Measurements from ENCODE around the gene MRPL17. TPM values are rescaled to one million over a fixed set of nuclear protein-coding genes. Genes with fewer than 3 reads are reported as not detected.

The MRPL17 gene
- total RNA-seq, 4 donors from 2014 or later = 18.9 to 31.8 (median 26.1) TPM

GRCh38 chr11:6682591-6682935 is 577 bp downstream of the MRPL17 start:
- Histone ChIP-seq H3K36me3 (peaks cover 0 to 29% (median 0%) of the 10 kb centered on the region in 3 donors), H3K9me3 (no peaks in the 10 kb centered on the region), H3K27ac (peak overlapping the region; percentile 82 to 97 (median 92)), H3K27me3 (no peaks in the 10 kb centered on the region), H3K4me3 (peak overlapping the region; percentile 79 to 90 (median 86)), H3K4me1 (peaks cover 5 to 27% (median 12%) of the 10 kb centered on the region in 3 donors)
- 0 to 1% methylated on average over 6 to 10 of the region's 10 CpGs for WGBS, 2 donors
- TF ChIP-seq POLR2A (IDR thresholded peaks at IDR 0.05) (no peak), CTCF (IDR thresholded peaks at IDR 0.05) (no peak)
- intact Hi-C loops (cut with DNase I) = loop anchor here (5.0 kb wide), 1 partner anchor 80 kb away; the partner anchor contains the start of genes ILK and RRP8
- no peak for DNase-seq

GRCh38 chr11:6681949-6682348 is 1.2 kb downstream of the MRPL17 start:
- no peaks in the 10 kb centered on the region for H3K9me3 ChIP-seq
- H3K4me3 ChIP-seq = peak overlapping the region; percentile 79 to 90 (median 86)
- DNase-seq = no peak
- TF ChIP-seq CTCF (IDR thresholded peaks at IDR 0.05) (no peak), POLR2A (IDR thresholded peaks at IDR 0.05) (no peak)
- intact Hi-C loops (cut with DNase I) = loop anchor here (5.0 kb wide), 1 partner anchor 80 kb away; the partner anchor contains the start of genes ILK and RRP8
- peaks cover 5 to 27% (median 12%) of the 10 kb centered on the region in 3 donors for H3K4me1 ChIP-seq
- H3K27me3 ChIP-seq = no peaks in the 10 kb centered on the region
- 0 to 3% methylated on average over 1 to 5 of the region's 5 CpGs for WGBS, 2 donors
- H3K36me3 ChIP-seq = peaks cover 0 to 29% (median 0%) of the 10 kb centered on the region in 3 donors
- H3K27ac ChIP-seq = peak overlapping the region in 3 of 4 donors; percentile 82 to 94 (median 91)

GRCh38 chr11:6681505-6681904 is 1.6 kb downstream of the MRPL17 start:
- Histone ChIP-seq H3K27ac (peak overlapping the region in 1 of 4 donors; percentile 91), H3K9me3 (no peaks in the 10 kb centered on the region), H3K4me1 (peaks cover 5 to 27% (median 12%) of the 10 kb centered on the region in 3 donors), H3K4me3 (peak overlapping the region in 1 of 4 donors; percentile 90), H3K27me3 (no peaks in the 10 kb centered on the region), H3K36me3 (peaks cover 0 to 29% (median 0%) of the 10 kb centered on the region in 3 donors)
- no peak for TF ChIP-seq POLR2A (IDR thresholded peaks at IDR 0.05)
- TF ChIP-seq CTCF (IDR thresholded peaks at IDR 0.05) = no peak
- intact Hi-C loops (cut with DNase I) = loop anchor here (5.0 kb wide), 1 partner anchor 79 kb away; the partner anchor contains the start of genes ILK and RRP8
- WGBS, 2 donors = 54 to 56% methylated on average over 1 of the region's 1 CpG
- no peak for DNase-seq

GRCh38 chr11:6677018-6677417 is 6.1 kb downstream of the MRPL17 start:
- H3K9me3 ChIP-seq = no peaks in the 10 kb centered on the region
- no peak overlapping the region for H3K4me3 ChIP-seq
- H3K27me3 ChIP-seq = no peaks in the 10 kb centered on the region
- H3K27ac ChIP-seq = no peak overlapping the region
- TF ChIP-seq CTCF (IDR thresholded peaks at IDR 0.05) (no peak), POLR2A (IDR thresholded peaks at IDR 0.05) (no peak)
- peaks cover 0 to 28% (median 0%) of the 10 kb centered on the region in 3 donors for H3K36me3 ChIP-seq
- 66 to 68% methylated on average over 3 of the region's 3 CpGs for WGBS, 2 donors
- DNase-seq = no peak
- intact Hi-C loops (cut with DNase I) = loop anchor here (10.0 kb wide), 1 partner anchor 142 kb away; no protein-coding TSS in a partner anchor
- peaks cover 3 to 15% (median 4%) of the 10 kb centered on the region in 3 donors for H3K4me1 ChIP-seq

- peaks cover 0 to 9% (median 0%) of the 10 kb centered on the region in 3 donors for H3K36me3 ChIP-seq
- 60 to 79% methylated on average over 4 of the region's 4 CpGs for WGBS, 2 donors
- TF ChIP-seq CTCF (IDR thresholded peaks at IDR 0.05) (no peak), POLR2A (IDR thresholded peaks at IDR 0.05) (no peak)
- intact Hi-C loops (cut with DNase I) = loop anchor here (10.0 kb wide), 1 partner anchor 140 kb away; no protein-coding TSS in a partner anchor
- no peaks in the 10 kb centered on the region for H3K27me3 ChIP-seq
- no peaks in the 10 kb centered on the region for H3K4me1 ChIP-seq
- peak overlapping the region in 1 of 4 donors; percentile 13 for H3K27ac ChIP-seq
- no peaks in the 10 kb centered on the region for H3K9me3 ChIP-seq
- DNase-seq = no peak
- no peak overlapping the region for H3K4me3 ChIP-seq
These were observed 8.3 kb downstream of the MRPL17 start for GRCh38 chr11:6674862-6675261.

Measured in esophagus squamous epithelium (tissue), 5 donors.